Tibial artery (tissue), 4 donors: Measurements from ENCODE around the gene INPP5A.
A peak's percentile ranks its signal among the peaks of the same experiment; 100 is the strongest.

ENCODE experiments used
- DNase-seq, 2 donors: peaks; one replicate each; pipeline ENCODE4 v3.0.0-alpha.2; 2019
- H3K27ac ChIP-seq, 2 donors: fragments of 200-600 bp; sonication (generic) in 1 of 2; 1 replicate in 1 of 2; 2 replicates in 1 of 2; pipeline ENCODE4 v1.5.1; 2018 to 2019; ENCODE audit warnings: mild to moderate bottlenecking in 1 of 2
- H3K27me3 ChIP-seq, 2 donors: fragments of 200-600 bp; sonication (generic) in 1 of 2; one replicate each; pipeline versions ENCODE4 v1.5.1 to v1.6.0; 2016 to 2019
- H3K36me3 ChIP-seq, 3 donors: fragments of 200-600 bp; sonication (generic) in 2 of 3; one replicate each; pipeline ENCODE4 v1.5.1; 2016 to 2019; ENCODE audit warnings: mild to moderate bottlenecking in 2 of 3
- H3K4me1 ChIP-seq, 4 donors: fragments of 200-600 bp; sonication (generic) in 2 of 4; 1 replicate in 3 of 4; 2 replicates in 1 of 4; pipeline ENCODE4 v1.5.1; 2016 to 2019
- H3K4me3 ChIP-seq, 2 donors: fragments of 200-600 bp; sonication (generic) in 1 of 2; 1 replicate in 1 of 2; 2 replicates in 1 of 2; pipeline ENCODE4 v1.5.1; 2018 to 2019; ENCODE audit warnings: mild to moderate bottlenecking in 2 of 2
- H3K9me3 ChIP-seq, 3 donors: fragments of 200-600 bp; sonication (generic) in 1 of 3; one replicate each; pipeline ENCODE4 v1.5.1; 2016 to 2019
- CTCF ChIP-seq, 2 experiments: fragments of 200-600 bp in 1 of 2; fragments of 450-650 bp in 1 of 2; IDR thresholded peaks; one replicate each; pipeline ENCODE4 v1.5.1; 2017 to 2019; ENCODE audit warnings: antibody characterized with exemption in 2 of 2, mild to moderate bottlenecking in 1 of 2, moderate library complexity in 1 of 2
- intact Hi-C: fragments of 100-400 bp; cut with DNase I; formaldehyde crosslinking; loops from one replicate; pipeline ENCODE4 v1.15.0; 2023; ENCODE audit warnings: low total_unique reads

The INPP5A gene

GRCh38 chr10:132554991-132555647 lies 17.5 kb downstream of the INPP5A start:
- H3K4me3 ChIP-seq = no peak overlapping the region
- peaks cover 0 to 80% (median 33%) of the 10 kb centered on the region in 4 donors for H3K4me1 ChIP-seq
- peak in 1 of 2 donors; percentile 63 for DNase-seq
- intact Hi-C loops = no loop called here
- no peak overlapping the region for H3K27ac ChIP-seq
- H3K27me3 ChIP-seq = no peaks in the 10 kb centered on the region
- no peak for TF ChIP-seq CTCF (IDR thresholded peaks at IDR 0.05)
- no peaks in the 10 kb centered on the region for H3K36me3 ChIP-seq
- no peaks in the 10 kb centered on the region for H3K9me3 ChIP-seq

GRCh38 chr10:132555648-132556575 lies 18.3 kb downstream of the INPP5A start:
- Histone ChIP-seq H3K27me3 (no peaks in the 10 kb centered on the region), H3K4me1 (peaks cover 0 to 80% (median 34%) of the 10 kb centered on the region in 4 donors), H3K36me3 (no peaks in the 10 kb centered on the region), H3K4me3 (no peak overlapping the region), H3K27ac (no peak overlapping the region), H3K9me3 (no peaks in the 10 kb centered on the region)
- TF ChIP-seq CTCF (IDR thresholded peaks at IDR 0.05) = no peak
- intact Hi-C loops = no loop called here
- no peak for DNase-seq

- no peaks in the 10 kb centered on the region for H3K9me3 ChIP-seq
- no peak overlapping the region for H3K4me3 ChIP-seq
- no peaks in the 10 kb centered on the region for H3K27me3 ChIP-seq
- no peak overlapping the region for H3K27ac ChIP-seq
- TF ChIP-seq CTCF (IDR thresholded peaks at IDR 0.05) = no peak
- intact Hi-C loops = no loop called here
- no peaks in the 10 kb centered on the region for H3K36me3 ChIP-seq
- no peak for DNase-seq
- peaks cover 0 to 74% (median 26%) of the 10 kb centered on the region in 4 donors for H3K4me1 ChIP-seq
Measured at GRCh38 chr10:132556994-132557441, 19.4 kb downstream of the INPP5A start.

DNA sequence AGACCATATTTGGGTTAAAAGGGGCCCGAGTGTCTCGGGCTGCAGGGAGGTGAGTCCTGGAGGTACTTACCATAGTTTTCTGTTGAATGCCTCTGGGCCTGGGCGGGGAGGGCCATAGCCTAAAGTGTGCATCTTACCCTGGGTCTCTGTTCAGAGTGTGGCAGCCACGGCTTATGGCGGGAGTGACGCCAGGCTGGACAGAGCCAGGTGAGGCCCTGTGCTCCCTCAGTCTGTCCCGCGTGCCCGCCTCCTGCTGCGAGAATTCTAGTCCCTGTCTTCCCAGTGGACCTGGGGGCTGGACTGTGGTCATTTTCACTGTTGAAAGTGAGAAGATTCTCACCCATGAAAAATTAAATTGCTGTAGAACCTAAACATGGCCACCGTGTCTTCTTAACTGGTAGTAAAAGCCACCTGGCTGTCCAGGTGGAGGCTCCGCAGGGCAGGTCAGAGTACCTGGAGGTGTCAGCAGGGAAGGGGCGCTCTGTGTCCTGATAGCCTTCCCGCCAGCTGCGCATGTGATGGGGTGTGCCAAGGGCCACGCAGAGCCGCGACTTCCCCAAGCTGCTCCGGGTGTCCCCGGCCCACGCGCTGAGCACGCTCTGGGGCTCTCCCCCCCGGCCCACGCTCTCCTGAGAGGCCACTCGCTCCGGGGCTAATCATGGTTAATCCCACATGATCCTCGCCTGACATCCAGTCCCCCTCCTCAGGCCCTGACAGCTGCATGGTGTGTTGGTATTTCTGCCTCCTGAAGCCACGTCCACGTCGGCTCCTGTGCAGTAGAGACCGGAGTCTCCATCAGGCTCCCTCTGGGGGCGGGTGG lies 20.3 kb downstream of the INPP5A start:
- H3K27ac ChIP-seq = no peak overlapping the region
- TF ChIP-seq CTCF (IDR thresholded peaks at IDR 0.05) = no peak
- no peak overlapping the region for H3K4me3 ChIP-seq
- intact Hi-C loops = no loop called here
- peaks cover 0 to 81% (median 28%) of the 10 kb centered on the region in 4 donors for H3K4me1 ChIP-seq
- no peaks in the 10 kb centered on the region for H3K36me3 ChIP-seq
- no peak for DNase-seq
- no peaks in the 10 kb centered on the region for H3K27me3 ChIP-seq
- no peaks in the 10 kb centered on the region for H3K9me3 ChIP-seq
